OCI-LY7 (cell line): ENCODE data around the gene MLPH. TPM values are rescaled to one million over a fixed set of nuclear protein-coding genes. Genes with fewer than 3 reads are reported as not detected.

Experiments used
- BruUV-seq: library from RNA; stranded (reverse); fragments of 400-500 nt; replicated peaks from 2 replicates; lab custom pipeline; 2021; lab: Mats Ljungman, UMichigan
- CTCF ChIA-PET: fragments of 300-600 bp; sonication (Branson Sonifier 250); formaldehyde crosslinking; loops from one replicate; lab custom pipeline; 2022; ENCODE audit warnings: antibody characterized with exemption; ENCODE audit not compliant: unreplicated experiment; lab: Charles Lee
- POLR2A ChIA-PET: fragments of 300-600 bp; sonication (Branson Sonifier 250); formaldehyde crosslinking; loops from one replicate; lab custom pipeline; 2022; ENCODE audit warnings: antibody characterized with exemption; lab: Charles Lee
- DNase-seq: peaks from one replicate; pipeline ENCODE4 v3.0.0-alpha.2; 2015; ENCODE audit warnings: low spot score
- H2AFZ ChIP-seq: fragments of 200-600 bp; sonication (generic), shearing (Covaris generic); 2 replicates; pipeline ENCODE4 v1.6.1; 2014; ENCODE audit warnings: mild to moderate bottlenecking, antibody characterized with exemption, low read length, moderate library complexity
- H3K27ac ChIP-seq: fragments of 200-600 bp; sonication (generic); 2 replicates; pipeline ENCODE4 v1.5.1; 2014; ENCODE audit warnings: mixed run types, low read depth, mild to moderate bottlenecking, moderate library complexity, low read length, inconsistent platforms; ENCODE audit not compliant: poor library complexity, severe bottlenecking
- H3K36me3 ChIP-seq: fragments of 200-600 bp; sonication (generic); 2 replicates; pipeline ENCODE4 v1.6.1; 2014; ENCODE audit warnings: mild to moderate bottlenecking, antibody characterized with exemption, low read length, moderate library complexity, mixed read lengths; ENCODE audit not compliant: insufficient read depth
- H3K4me1 ChIP-seq: fragments of 200-600 bp; sonication (generic); 2 replicates; pipeline ENCODE4 v1.5.1; 2014; ENCODE audit warnings: mild to moderate bottlenecking, low read length; ENCODE audit not compliant: insufficient read depth, poor library complexity, severe bottlenecking
- H3K4me2 ChIP-seq: fragments of 200-600 bp; sonication (generic); 2 replicates; pipeline ENCODE4 v1.6.1; 2014; ENCODE audit warnings: mild to moderate bottlenecking, low read length
- H3K4me3 ChIP-seq: fragments of 200-600 bp; sonication (generic); 2 replicates; pipeline ENCODE4 v1.5.1; 2014; ENCODE audit warnings: mild to moderate bottlenecking, low read depth, low read length; ENCODE audit not compliant: poor library complexity, severe bottlenecking
- H3K79me2 ChIP-seq: fragments of 200-600 bp; sonication (generic); 2 replicates; pipeline ENCODE4 v1.6.1; 2016; ENCODE audit warnings: low read depth, mild to moderate bottlenecking, low read length, moderate library complexity, mixed read lengths; ENCODE audit not compliant: insufficient read depth
- H3K9me2 ChIP-seq: fragments of 200-600 bp; sonication (generic); 2 replicates; pipeline ENCODE4 v1.6.1; 2016; ENCODE audit warnings: mild to moderate bottlenecking, low read length, mixed read lengths; ENCODE audit not compliant: insufficient read depth
- H3K9me3 ChIP-seq: fragments of 200-600 bp; sonication (generic); 2 replicates; pipeline ENCODE4 v1.6.1; 2014; ENCODE audit warnings: mild to moderate bottlenecking, mixed run types, low read length, mixed read lengths
- H4K20me1 ChIP-seq: fragments of 200-600 bp; sonication (generic); 2 replicates; pipeline ENCODE4 v1.6.1; 2014; ENCODE audit warnings: mild to moderate bottlenecking, antibody characterized with exemption, low read length, moderate library complexity, mixed read lengths; ENCODE audit not compliant: insufficient read depth
- CTCF ChIP-seq: fragments of 200-600 bp; sonication (generic); conservative IDR thresholded peaks from 2 replicates; pipeline ENCODE4 v1.5.1; 2014; ENCODE audit warnings: mild to moderate bottlenecking, antibody characterized with exemption, low read length, moderate library complexity, mixed read lengths
- EZH2phosphoT487 ChIP-seq: fragments of 200-600 bp; sonication (generic); IDR thresholded peaks from 2 replicates; pipeline ENCODE4 v1.6.1; 2018; ENCODE audit warnings: low read depth, borderline replicate concordance, mild to moderate bottlenecking, mixed run types, antibody characterized with exemption, low read length, moderate library complexity, mixed read lengths
- intact Hi-C: fragments of 100-400 bp; cut with micrococcal nuclease; formaldehyde crosslinking; loops from one replicate; pipeline ENCODE4 v1.10.0; 2022; ENCODE audit not compliant: unreplicated experiment
- total RNA-seq, 2 experiments: library from RNA; depleted of rRNA in 1 of 2; stranded (reverse); fragments of >200 nt in 1 of 2; shearing (Covaris generic) in 1 of 2; gene quantifications; 2 replicates each; pipeline ENCODE4 v1.2.3, GENCODE V29; 2014 to 2022

The MLPH gene
- total RNA-seq, 2 experiments from 2014 or later = not detected

DNA sequence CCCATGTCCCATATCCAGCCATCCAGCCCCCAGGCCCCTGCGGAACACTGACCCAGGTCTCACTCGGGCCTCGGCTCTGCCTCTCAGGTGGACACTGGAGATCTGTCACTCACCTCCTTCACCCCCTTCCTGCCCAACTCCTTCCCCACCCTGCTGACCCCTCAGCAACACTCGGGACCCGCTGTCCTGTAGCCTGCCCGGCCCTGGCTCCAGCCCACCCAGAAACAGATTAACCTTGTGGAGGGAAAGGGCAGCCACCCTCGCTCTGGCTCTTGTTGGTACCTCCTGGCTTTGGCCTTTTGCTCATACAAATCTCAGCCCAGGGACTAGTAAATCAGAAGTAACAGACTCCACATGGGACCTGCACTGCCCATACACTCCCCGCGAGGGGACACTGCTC, 49.6 kb downstream of the MLPH start:
- H3K36me3 ChIP-seq = no peaks in the 10 kb centered on the region
- no peak overlapping the region for H3K4me2 ChIP-seq
- no peaks in the 10 kb centered on the region for H3K9me2 ChIP-seq
- no peaks in the 10 kb centered on the region for H3K79me2 ChIP-seq
- H3K4me1 ChIP-seq = peaks cover 5% of the 10 kb centered on the region
- no TSS peak for BruUV-seq
- no peak overlapping the region for H3K4me3 ChIP-seq
- intact Hi-C loops = no loop called here
- DNase-seq = no peak
- no peak overlapping the region for H2AFZ ChIP-seq
- no peak overlapping the region for H3K27ac ChIP-seq
- H4K20me1 ChIP-seq = no peaks in the 10 kb centered on the region
- no peaks in the 10 kb centered on the region for H3K9me3 ChIP-seq
- TF ChIP-seq EZH2phosphoT487 = no peak
- TF ChIP-seq CTCF = no peak
- POLR2A ChIA-PET = no interaction called here
- CTCF ChIA-PET = no interaction called here

- Histone ChIP-seq H4K20me1 (no peaks in the 10 kb centered on the region), H3K36me3 (no peaks in the 10 kb centered on the region), H3K4me1 (peaks cover 5% of the 10 kb centered on the region), H2AFZ (no peak overlapping the region), H3K9me2 (no peaks in the 10 kb centered on the region), H3K4me3 (no peak overlapping the region), H3K79me2 (no peaks in the 10 kb centered on the region), H3K27ac (no peak overlapping the region), H3K4me2 (no peak overlapping the region), H3K9me3 (no peaks in the 10 kb centered on the region)
- POLR2A ChIA-PET = no interaction called here
- BruUV-seq = no TSS peak
- no peak for DNase-seq
- TF ChIP-seq EZH2phosphoT487 (no peak), CTCF (no peak)
- CTCF ChIA-PET = no interaction called here
- intact Hi-C loops = no loop called here
Observed at GRCh38 chr2:237538001-237538720, 51.1 kb downstream of the MLPH start.

- CTCF ChIA-PET = no interaction called here
- no peaks in the 10 kb centered on the region for H3K9me2 ChIP-seq
- H3K27ac ChIP-seq = no peak overlapping the region
- no peak for DNase-seq
- intact Hi-C loops = no loop called here
- H3K79me2 ChIP-seq = no peaks in the 10 kb centered on the region
- TF ChIP-seq CTCF (no peak), EZH2phosphoT487 (no peak)
- no TSS peak for BruUV-seq
- H3K9me3 ChIP-seq = no peaks in the 10 kb centered on the region
- H3K4me1 ChIP-seq = no peaks in the 10 kb centered on the region
- no peaks in the 10 kb centered on the region for H3K36me3 ChIP-seq
- no peak overlapping the region for H3K4me2 ChIP-seq
- no peaks in the 10 kb centered on the region for H4K20me1 ChIP-seq
- no peak overlapping the region for H3K4me3 ChIP-seq
- H2AFZ ChIP-seq = no peak overlapping the region
- POLR2A ChIA-PET = no interaction called here
Observed at GRCh38 chr2:237538901-237539300, 51.9 kb downstream of the MLPH start.
